Activated naive CD4-positive, alpha-beta T cell treated with Interleukin-2 at 50 U/mL for 16 hours (primary cell): ENCODE measurements around the gene MAGOH.
"Not testable (repeated sequence)": the region's sequence is repeated elsewhere in the genome, so short reads cannot be mapped to it uniquely, and the experiment has no call there.

Experiments used
- DNase-seq: peaks from one replicate; pipeline ENCODE4 v3.0.0-alpha.2; 2020

Gene MAGOH

GRCh38 chr1:53219711-53220110, 18.6 kb downstream of the MAGOH start:
- no peak for DNase-seq

GRCh38 chr1:53218201-53218600, 20.1 kb downstream of the MAGOH start:
- DNase-seq = no peak

- DNase-seq = no peak
Measured at GRCh38 chr1:53214376-53214940, 23.9 kb downstream of the MAGOH start.

- DNase-seq = no peak
Measured at GRCh38 chr1:53210954-53211353, 27.4 kb downstream of the MAGOH start.

- no peak for DNase-seq
Measured at GRCh38 chr1:53210352-53210751, 28.0 kb downstream of the MAGOH start.

- DNase-seq = no peak
Measured at GRCh38 chr1:53207726-53208125, 30.6 kb downstream of the MAGOH start.

GRCh38 chr1:53206735-53207379, 31.5 kb downstream of the MAGOH start:
- DNase-seq = no peak

- not testable (repeated sequence) for DNase-seq
Measured at GRCh38 chr1:53206083-53206685, 32.1 kb downstream of the MAGOH start.

- not testable (repeated sequence) for DNase-seq
Measured at GRCh38 chr1:53205496-53205895, 32.8 kb downstream of the MAGOH start.

GRCh38 chr1:53203466-53203865, 34.9 kb downstream of the MAGOH start:
- no peak for DNase-seq

- no peak for DNase-seq
Measured at GRCh38 chr1:53198241-53198651, 40.1 kb downstream of the MAGOH start.

- no peak for DNase-seq
Measured at GRCh38 chr1:53197291-53198200, 40.8 kb downstream of the MAGOH start.

GRCh38 chr1:53196485-53197290, 41.6 kb downstream of the MAGOH start, which contains the start of gene CPT2:
Gene CPT2, plus strand, starts transcription at chr1:53196824. Its CDS starts 120 bp downstream, at chr1:53196944.
- DNase-seq = peak; percentile 91

- DNase-seq = no peak
Measured at GRCh38 chr1:53196017-53196484, 42.3 kb downstream of the MAGOH start.

- DNase-seq = no peak
Measured at GRCh38 chr1:53195246-53196016, 42.9 kb downstream of the MAGOH start.

GRCh38 chr1:53190210-53190611, 48.1 kb downstream of the MAGOH start:
- no peak for DNase-seq

- no peak for DNase-seq
Measured at GRCh38 chr1:53189061-53189460, 49.3 kb downstream of the MAGOH start.

GRCh38 chr1:53188099-53188498, 50.2 kb downstream of the MAGOH start:
- DNase-seq = no peak

GRCh38 chr1:53187401-53187800, 50.9 kb downstream of the MAGOH start:
- DNase-seq = no peak

- no peak for DNase-seq
Measured at GRCh38 chr1:53186533-53186932, 51.8 kb downstream of the MAGOH start.

- not testable (repeated sequence) for DNase-seq
Measured at GRCh38 chr1:53185955-53186297, 52.4 kb downstream of the MAGOH start.
